ENCODE measurements around the gene RASGRF1. TPM values are rescaled to one million over a fixed set of nuclear protein-coding genes. Genes with fewer than 3 reads are reported as not detected.

RASGRF1 gene
- total and polyA plus RNA-seq, 9 of the 15 experiments (the other 6 are each of a cell fraction or from before 2014, with no cell fraction given) = 0.03 to 0.58 (median 0.06) TPM; not detected in 1

DNA sequence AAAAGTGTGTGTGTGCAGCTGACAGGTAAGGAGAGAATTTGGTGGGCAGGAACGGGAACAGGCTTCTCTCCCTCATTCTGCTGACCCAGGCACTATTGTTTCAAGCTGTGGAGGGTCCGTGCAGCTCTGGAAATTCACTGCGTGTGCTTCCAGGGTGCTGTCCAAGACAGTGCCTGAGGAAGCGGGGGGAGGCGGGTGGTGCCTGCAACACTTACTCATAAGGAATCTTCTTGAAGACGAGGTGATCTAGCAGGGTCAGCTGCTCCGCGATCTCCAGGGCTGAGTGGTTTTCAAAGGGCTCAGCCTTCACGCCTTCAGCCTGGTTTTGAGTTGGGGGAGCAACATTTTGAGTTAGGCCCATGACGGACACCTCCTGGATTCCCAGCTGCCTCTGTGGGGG is 99.1 kb downstream of the RASGRF1 start:
- Histone ChIP-seq H3K4me3 (no peak overlapping the region), H3K79me2 (ENCODE audit: control insufficient read depth, insufficient read depth, low read length) (no peaks in the 10 kb centered on the region), H2AFZ (ENCODE audit: low read depth, low read length) (no peak overlapping the region), H3K27me3 (ENCODE audit: control insufficient read depth in 2 of 2, insufficient read depth in 2 of 2, low read length in 2 of 2) (peaks cover 15 to 54% of the 10 kb centered on the region in 2 experiments; a peak in 4 of 5 replicates), H3K36me3 (ENCODE audit: control insufficient read depth, insufficient read depth, low read length) (no peaks in the 10 kb centered on the region), H3K27ac (ENCODE audit: extremely low read depth, low read depth, low read length) (no peak overlapping the region), H4K20me1 (replicated peaks; ENCODE audit: control insufficient read depth, insufficient read depth, low read length) (no peaks in the 10 kb centered on the region; the same call in none of the 2 replicates), H3K9me3 (replicated peaks; ENCODE audit: control insufficient read depth, insufficient read depth, low read depth, low read length) (no peaks in the 10 kb centered on the region), H3K9me1 (ENCODE audit: control insufficient read depth, insufficient read depth, low read length) (no peaks in the 10 kb centered on the region), H3K4me1 (replicated peaks in 1 of 2; ENCODE audit: control insufficient read depth in 2 of 2, insufficient read depth in 2 of 2, low read length in 2 of 2) (peaks cover 0 to 3% of the 10 kb centered on the region in 2 experiments; a peak in 1 of 5 replicates), H3K9ac (ENCODE audit: insufficient read depth in 1 of 2, low read depth in 2 of 2, low read length in 2 of 2) (peak overlapping the region in 1 of 2 experiments; percentile 36; a peak in 1 of 4 replicates), H3K4me2 (ENCODE audit: insufficient read depth, low read length) (no peak overlapping the region)
- intact Hi-C loops (cut with micrococcal nuclease) (no loop called here), in situ Hi-C loops (cut with MboI) (no loop called here)
- ChIA-PET CTCF (ENCODE audit: low intra/inter-chr PET ratio) (no interaction called here), POLR2A (interaction anchor here (0.6 to 1.7 kb wide), 3 partner anchors 9 to 57 kb away, joined by 3 read pairs; no protein-coding TSS in a partner anchor)
- FAIRE-seq (no peak), ATAC-seq (no peak), DNase-seq (ENCODE audit: extremely low read depth in 1 of 4, low spot score in 3 of 4) (no peak)
- no peak for TF ChIP-seq IFI16 (CRISPR knock-in tag; IDR thresholded peaks at IDR 0.05)
- no peak for TF ChIP-seq GTF2F1 (IDR thresholded peaks at IDR 0.05; ENCODE audit: low read depth, low read length)
- WGBS (ENCODE audit: insufficient coverage, low coverage, missing lambda C conversion rate) = 36% methylated on average over 9 of the region's 10 CpGs
- no TSS peak for BruUV-seq (replicated peaks)

DNA sequence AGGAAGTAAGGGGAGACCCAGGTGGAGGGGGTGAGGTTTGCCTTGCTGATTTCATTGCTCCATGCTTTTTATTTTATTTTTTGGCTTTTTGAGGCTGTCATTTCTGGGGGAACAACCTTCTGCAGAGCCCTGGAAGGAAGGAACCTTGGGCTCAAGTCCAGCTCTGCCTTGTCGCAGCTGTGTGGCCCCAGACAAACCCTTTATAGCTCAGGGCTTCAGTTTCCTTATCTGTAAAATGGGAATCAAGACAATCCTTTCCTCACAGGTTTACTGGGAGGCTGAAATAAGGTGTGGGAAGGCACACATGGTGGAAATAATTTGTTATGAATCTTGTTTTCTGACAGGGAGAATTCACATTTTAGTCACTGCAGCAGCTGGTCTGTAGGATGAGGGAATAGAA is 100.3 kb downstream of the RASGRF1 start:
- no TSS peak for BruUV-seq (replicated peaks)
- Histone ChIP-seq H2AFZ (ENCODE audit: low read depth, low read length) (no peak overlapping the region), H3K4me1 (replicated peaks in 1 of 2; ENCODE audit: control insufficient read depth in 2 of 2, insufficient read depth in 2 of 2, low read length in 2 of 2) (peaks cover 0 to 3% of the 10 kb centered on the region in 2 experiments; a peak in 1 of 5 replicates), H3K9me1 (ENCODE audit: control insufficient read depth, insufficient read depth, low read length) (no peaks in the 10 kb centered on the region), H3K36me3 (ENCODE audit: control insufficient read depth, insufficient read depth, low read length) (no peaks in the 10 kb centered on the region), H3K27me3 (ENCODE audit: control insufficient read depth in 2 of 2, insufficient read depth in 2 of 2, low read length in 2 of 2) (peaks cover 15 to 47% of the 10 kb centered on the region in 2 experiments; a peak in 4 of 5 replicates), H4K20me1 (replicated peaks; ENCODE audit: control insufficient read depth, insufficient read depth, low read length) (no peaks in the 10 kb centered on the region; the same call in none of the 2 replicates), H3K27ac (ENCODE audit: extremely low read depth, low read depth, low read length) (no peak overlapping the region), H3K9me3 (replicated peaks; ENCODE audit: control insufficient read depth, insufficient read depth, low read depth, low read length) (no peaks in the 10 kb centered on the region), H3K4me2 (ENCODE audit: insufficient read depth, low read length) (no peak overlapping the region), H3K79me2 (ENCODE audit: control insufficient read depth, insufficient read depth, low read length) (no peaks in the 10 kb centered on the region), H3K4me3 (no peak overlapping the region), H3K9ac (ENCODE audit: insufficient read depth in 1 of 2, low read depth in 2 of 2, low read length in 2 of 2) (no peak overlapping the region)
- TF ChIP-seq PHB (CRISPR knock-in tag; IDR thresholded peaks at IDR 0.05) (no peak), HMGN3 (IDR thresholded peaks at IDR 0.05; ENCODE audit: borderline replicate concordance, extremely low read depth, insufficient read length, low read depth, low read length) (no peak), ELF2 (CRISPR knock-in tag; IDR thresholded peaks at IDR 0.05) (no peak), ZKSCAN8 (CRISPR knock-in tag; IDR thresholded peaks at IDR 0.05) (no peak)
- TF ChIP-seq, protein P1, sequence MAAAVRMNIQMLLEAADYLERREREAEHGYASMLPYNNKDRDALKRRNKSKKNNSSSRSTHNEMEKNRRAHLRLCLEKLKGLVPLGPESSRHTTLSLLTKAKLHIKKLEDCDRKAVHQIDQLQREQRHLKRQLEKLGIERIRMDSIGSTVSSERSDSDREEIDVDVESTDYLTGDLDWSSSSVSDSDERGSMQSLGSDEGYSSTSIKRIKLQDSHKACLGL (CRISPR knock-in tag; IDR thresholded peaks at IDR 0.05; ENCODE audit: borderline replicate concordance, poor library complexity, severe bottlenecking) = no peak
- ChIA-PET CTCF (ENCODE audit: low intra/inter-chr PET ratio) (no interaction called here), POLR2A (no interaction called here)
- no peak for ATAC-seq
- WGBS (ENCODE audit: insufficient coverage, low coverage, missing lambda C conversion rate) = 0% methylated on average over 1 of the region's 1 CpG
- DNase-seq (ENCODE audit: extremely low read depth in 1 of 4, low spot score in 3 of 4) = no peak
- in situ Hi-C loops (cut with MboI) = no loop called here
- no peak for FAIRE-seq
- intact Hi-C loops (cut with micrococcal nuclease) = no loop called here
